ENCODE results near the gene ZNF740. TPM values are rescaled to one million over a fixed set of nuclear protein-coding genes. Genes with fewer than 3 reads are reported as not detected.
"Not testable (repeated sequence)": the region's sequence is repeated elsewhere in the genome, so short reads cannot be mapped to it uniquely, and the experiment has no call there.

ZNF740 gene
- total and polyA plus RNA-seq, 2 donors from 2014 or later: 11.1 to 58.3 TPM

DNA sequence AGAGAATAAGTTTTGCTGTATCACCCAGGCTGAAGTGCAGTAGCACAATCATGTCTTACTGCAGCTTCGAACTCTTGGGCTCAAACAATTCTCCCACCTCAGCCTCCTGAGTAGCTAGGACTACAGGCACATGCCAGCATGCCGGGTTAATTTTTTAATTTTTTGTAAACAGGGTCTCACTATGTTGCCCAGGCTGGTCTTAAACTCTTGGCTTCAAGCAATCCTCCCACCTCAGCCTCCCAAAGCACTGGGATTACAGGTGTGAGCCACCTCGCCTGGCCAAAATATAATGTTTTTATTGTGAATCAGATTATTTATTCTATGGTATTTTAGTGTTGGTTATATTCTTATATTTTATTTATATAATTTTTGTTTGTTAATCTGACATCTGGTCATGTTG, 3.8 kb upstream of the ZNF740 start:
- Histone ChIP-seq H3K9me3 (ENCODE audit: control insufficient read depth in 2 of 3, insufficient read depth in 1 of 3, low read length in 3 of 3) (no peaks in the 10 kb centered on the region), H3K27ac (ENCODE audit: low read depth in 2 of 2, low read length in 2 of 2) (no peak overlapping the region), H3K9ac (ENCODE audit: low read length in 3 of 3) (no peak overlapping the region), H3K36me3 (ENCODE audit: control insufficient read depth in 2 of 3, insufficient read depth in 3 of 3, low read length in 3 of 3) (peaks cover 0 to 7% (median 0%) of the 10 kb centered on the region in 3 donors), H3K4me3 (ENCODE audit: low read length in 3 of 3) (no peak overlapping the region), H3K4me1 (ENCODE audit: control insufficient read depth in 2 of 3, insufficient read depth in 2 of 3, low read depth in 1 of 3, low read length in 3 of 3) (peaks cover under 1 to 16% (median 8%) of the 10 kb centered on the region in 3 donors), H3K27me3 (ENCODE audit: control insufficient read depth, insufficient read depth, low read length) (no peaks in the 10 kb centered on the region)
- TF ChIP-seq, protein P1, sequence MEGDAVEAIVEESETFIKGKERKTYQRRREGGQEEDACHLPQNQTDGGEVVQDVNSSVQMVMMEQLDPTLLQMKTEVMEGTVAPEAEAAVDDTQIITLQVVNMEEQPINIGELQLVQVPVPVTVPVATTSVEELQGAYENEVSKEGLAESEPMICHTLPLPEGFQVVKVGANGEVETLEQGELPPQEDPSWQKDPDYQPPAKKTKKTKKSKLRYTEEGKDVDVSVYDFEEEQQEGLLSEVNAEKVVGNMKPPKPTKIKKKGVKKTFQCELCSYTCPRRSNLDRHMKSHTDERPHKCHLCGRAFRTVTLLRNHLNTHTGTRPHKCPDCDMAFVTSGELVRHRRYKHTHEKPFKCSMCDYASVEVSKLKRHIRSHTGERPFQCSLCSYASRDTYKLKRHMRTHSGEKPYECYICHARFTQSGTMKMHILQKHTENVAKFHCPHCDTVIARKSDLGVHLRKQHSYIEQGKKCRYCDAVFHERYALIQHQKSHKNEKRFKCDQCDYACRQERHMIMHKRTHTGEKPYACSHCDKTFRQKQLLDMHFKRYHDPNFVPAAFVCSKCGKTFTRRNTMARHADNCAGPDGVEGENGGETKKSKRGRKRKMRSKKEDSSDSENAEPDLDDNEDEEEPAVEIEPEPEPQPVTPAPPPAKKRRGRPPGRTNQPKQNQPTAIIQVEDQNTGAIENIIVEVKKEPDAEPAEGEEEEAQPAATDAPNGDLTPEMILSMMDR (IDR thresholded peaks at IDR 0.05; ENCODE audit: borderline replicate concordance, extremely low read depth, insufficient read depth): no peak
- intact Hi-C loops (cut with DNase I): no loop called here
- no peak for FAIRE-seq
- no peak for DNase-seq

DNA sequence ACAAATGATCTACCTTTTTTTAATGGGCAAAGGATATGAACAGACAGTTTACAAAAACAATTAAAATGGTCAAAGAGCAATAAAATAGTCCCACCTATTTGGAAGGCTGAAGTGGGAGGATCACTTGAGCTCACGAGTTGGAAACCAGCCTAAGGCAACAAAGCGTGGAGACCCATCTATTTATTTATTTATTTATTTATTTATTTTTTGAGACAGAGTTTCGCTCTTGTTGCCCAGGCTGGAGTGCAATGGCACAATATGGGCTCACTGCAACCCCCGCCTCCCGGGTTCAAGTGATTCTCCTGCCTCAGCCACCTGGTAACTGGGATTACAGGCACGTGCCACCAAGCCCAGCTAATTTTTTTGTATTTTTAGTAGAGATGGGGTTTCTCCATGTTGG, 3.1 kb upstream of the ZNF740 start:
- H3K27ac ChIP-seq (ENCODE audit: low read depth in 2 of 2, low read length in 2 of 2); H3K4me3 ChIP-seq (ENCODE audit: low read length in 3 of 3); H3K36me3 ChIP-seq (ENCODE audit: control insufficient read depth in 2 of 3, insufficient read depth in 3 of 3, low read length in 3 of 3); intact Hi-C loops (cut with DNase I); H3K27me3 ChIP-seq (ENCODE audit: control insufficient read depth, insufficient read depth, low read length); H3K9ac ChIP-seq (ENCODE audit: low read length in 3 of 3); FAIRE-seq; DNase-seq; H3K9me3 ChIP-seq (ENCODE audit: control insufficient read depth in 2 of 3, insufficient read depth in 1 of 3, low read length in 3 of 3): not testable (repeated sequence)
- H3K4me1 ChIP-seq (ENCODE audit: control insufficient read depth in 2 of 3, insufficient read depth in 2 of 3, low read depth in 1 of 3, low read length in 3 of 3): peaks cover 6 to 23% (median 15%) of the 10 kb centered on the region in 3 donors

DNA sequence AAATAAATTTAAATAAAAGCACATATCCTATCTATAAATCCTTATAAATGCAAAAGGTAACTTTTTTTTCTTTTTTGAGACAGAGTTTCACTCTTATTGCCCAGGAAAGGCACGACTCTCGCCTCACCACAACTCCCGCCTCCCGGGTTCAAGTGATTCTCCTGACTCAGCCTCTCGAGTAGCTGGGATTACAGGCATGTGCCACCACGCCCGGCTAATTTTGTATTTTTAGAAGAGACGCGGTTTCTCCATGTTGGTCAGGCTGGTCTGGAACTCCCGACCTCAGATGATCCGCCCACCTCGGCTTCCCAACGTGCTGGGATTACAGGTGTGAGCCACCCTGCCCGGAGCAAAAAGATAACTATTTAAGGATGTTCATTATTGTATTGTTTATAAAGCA, 1.7 kb upstream of the ZNF740 start:
- intact Hi-C loops (cut with DNase I); H3K9ac ChIP-seq (ENCODE audit: low read length in 3 of 3); FAIRE-seq; H3K27me3 ChIP-seq (ENCODE audit: control insufficient read depth, insufficient read depth, low read length); H3K9me3 ChIP-seq (ENCODE audit: control insufficient read depth in 2 of 3, insufficient read depth in 1 of 3, low read length in 3 of 3); DNase-seq; H3K27ac ChIP-seq (ENCODE audit: low read depth in 2 of 2, low read length in 2 of 2); H3K4me3 ChIP-seq (ENCODE audit: low read length in 3 of 3): not testable (repeated sequence)
- H3K36me3 ChIP-seq (ENCODE audit: control insufficient read depth in 2 of 3, insufficient read depth in 3 of 3, low read length in 3 of 3): peaks cover 7 to 20% (median 12%) of the 10 kb centered on the region in 3 donors
- H3K4me1 ChIP-seq (ENCODE audit: control insufficient read depth in 2 of 3, insufficient read depth in 2 of 3, low read depth in 1 of 3, low read length in 3 of 3): peaks cover 11 to 34% (median 23%) of the 10 kb centered on the region in 3 donors

DNA sequence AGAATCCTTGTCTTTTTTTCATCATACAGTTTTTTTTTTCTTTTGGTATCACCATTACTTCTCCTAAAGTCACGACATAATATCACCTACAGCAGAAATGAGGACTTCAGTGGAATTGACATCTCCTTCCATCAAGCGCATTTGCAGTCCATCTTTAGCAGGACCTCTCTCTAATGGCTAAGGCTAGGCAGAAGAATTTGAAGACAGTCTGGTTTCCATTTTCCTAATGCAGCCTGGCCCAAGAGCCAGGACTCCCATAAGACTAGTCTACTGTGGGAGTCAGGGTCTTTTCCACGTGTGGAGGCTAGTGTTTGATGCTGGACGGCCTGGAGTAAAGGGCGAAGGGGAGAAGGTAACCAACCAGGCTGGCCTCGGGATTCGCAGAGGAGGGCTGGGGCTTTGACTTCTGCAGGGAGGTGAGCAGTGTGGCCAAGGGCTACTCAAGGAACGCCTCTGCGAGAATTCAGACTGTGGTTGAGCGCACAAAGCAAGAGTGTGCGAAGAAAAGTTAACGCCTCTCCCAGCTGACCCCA, 769 bp upstream of the ZNF740 start:
- Histone ChIP-seq H3K9me3 (ENCODE audit: control insufficient read depth in 2 of 3, insufficient read depth in 1 of 3, low read length in 3 of 3) (no peaks in the 10 kb centered on the region), H3K9ac (ENCODE audit: low read length in 3 of 3) (peak overlapping the region; percentile 35 to 91 (median 50)), H3K27ac (ENCODE audit: low read depth in 2 of 2, low read length in 2 of 2) (peak overlapping the region; percentile 92 to 94), H3K36me3 (ENCODE audit: control insufficient read depth in 2 of 3, insufficient read depth in 3 of 3, low read length in 3 of 3) (peaks cover 8 to 25% (median 12%) of the 10 kb centered on the region in 3 donors), H3K4me3 (ENCODE audit: low read length in 3 of 3) (peak overlapping the region; percentile 71 to 85 (median 72)), H3K27me3 (ENCODE audit: control insufficient read depth, insufficient read depth, low read length) (no peaks in the 10 kb centered on the region), H3K4me1 (ENCODE audit: control insufficient read depth in 2 of 3, insufficient read depth in 2 of 3, low read depth in 1 of 3, low read length in 3 of 3) (peaks cover 11 to 34% (median 24%) of the 10 kb centered on the region in 3 donors)
- no peak for FAIRE-seq
- TF ChIP-seq, protein P1 (IDR thresholded peaks at IDR 0.05; ENCODE audit: borderline replicate concordance, extremely low read depth, insufficient read depth): no peak
- intact Hi-C loops (cut with DNase I): no loop called here
- DNase-seq: no peak
